H1 (cell line): ENCODE data around the gene ABI3BP. TPM values are rescaled to one million over a fixed set of nuclear protein-coding genes. Genes with fewer than 3 reads are reported as not detected.

Source experiments
- CTCF ChIA-PET: fragments of 300-600 bp; sonication (Branson Sonifier 250); formaldehyde crosslinking; loops from one replicate; lab custom pipeline; 2021; ENCODE audit not compliant: partially characterized antibody; lab: Charles Lee
- POLR2A ChIA-PET: fragments of 300-600 bp; sonication (Branson Sonifier 250); formaldehyde crosslinking; loops from one replicate; lab custom pipeline; 2021; ENCODE audit warnings: inconsistent platforms; ENCODE audit not compliant: partially characterized antibody; lab: Charles Lee
- DNase-seq, 2 experiments: peaks; one replicate each; pipeline versions ENCODE4 v3.0.0 to v3.0.0-alpha.2; 2010 to 2022; ENCODE audit warnings: low spot score in 2 of 2, low read depth in 1 of 2, mixed read lengths in 1 of 2
- FAIRE-seq: peaks from 2 replicates; lab custom pipeline; 2011; peaks lifted over from hg19 to GRCh38; lab: Jason Lieb, UNC
- H2AFZ ChIP-seq: 2 replicates; pipeline ENCODE4 v1.8.1; 2012; ENCODE audit warnings: low read length, inconsistent platforms
- H2AK5ac ChIP-seq: 2 replicates; pipeline ENCODE4 v1.6.1; 2013; ENCODE audit warnings: low read depth, low read length
- H2BK120ac ChIP-seq: replicated peaks from 2 replicates; pipeline ENCODE3; 2013; ENCODE audit warnings: low read depth, low read length, inconsistent platforms
- H2BK12ac ChIP-seq: 2 replicates; pipeline ENCODE4 v1.6.1; 2013; ENCODE audit warnings: low read depth, low read length
- H2BK15ac ChIP-seq: 2 replicates; pipeline ENCODE4 v1.6.1; 2013; ENCODE audit warnings: low read length
- H2BK20ac ChIP-seq: 2 replicates; pipeline ENCODE4 v1.6.1; 2013; ENCODE audit warnings: low read length
- H2BK5ac ChIP-seq: 2 replicates; pipeline ENCODE4 v1.6.1; 2013; ENCODE audit warnings: low read depth, low read length
- H3K14ac ChIP-seq: 2 replicates; pipeline ENCODE4 v1.6.1; 2013; ENCODE audit warnings: inconsistent platforms; ENCODE audit not compliant: insufficient read length
- H3K18ac ChIP-seq: 2 replicates; pipeline ENCODE4 v1.6.1; 2013; ENCODE audit warnings: low read length; ENCODE audit errors: extremely low read depth
- H3K23ac ChIP-seq: 2 replicates; pipeline ENCODE4 v1.6.1; 2013; ENCODE audit warnings: inconsistent platforms; ENCODE audit not compliant: insufficient read length
- H3K23me2 ChIP-seq: 2 replicates; pipeline ENCODE4 v1.6.1; 2013; ENCODE audit warnings: low read depth, low read length
- H3K27ac ChIP-seq: 2 replicates; pipeline ENCODE4 v1.6.1; 2011; ENCODE audit warnings: low read depth, low read length, inconsistent platforms
- H3K27me3 ChIP-seq, 4 experiments: replicated peaks in 1 of 4; 1 replicate in 1 of 4; 2 replicates in 3 of 4; pipeline versions ENCODE4 v1.6.1 to v1.8.1; 2011 to 2013; ENCODE audit warnings: low read length in 3 of 4, mild to moderate bottlenecking in 3 of 4, inconsistent platforms in 2 of 4, mixed read lengths in 2 of 4, moderate library complexity in 1 of 4; ENCODE audit not compliant: control insufficient read depth in 3 of 4, insufficient read depth in 3 of 4; ENCODE audit errors: extremely low read depth in 1 of 4
- H3K36me3 ChIP-seq, 4 experiments: 2 replicates each; pipeline versions ENCODE4 v1.6.1 to v1.8.1; 2011 to 2013; ENCODE audit warnings: mild to moderate bottlenecking in 4 of 4, low read length in 3 of 4, moderate library complexity in 2 of 4, control low read depth in 1 of 4, inconsistent platforms in 1 of 4; ENCODE audit not compliant: insufficient read depth in 4 of 4, control insufficient read depth in 2 of 4
- H3K4ac ChIP-seq: replicated peaks from 2 replicates; pipeline ENCODE3; 2013; ENCODE audit warnings: low read length, low read depth, mixed read lengths, inconsistent platforms; ENCODE audit not compliant: insufficient read length
- H3K4me1 ChIP-seq, 4 experiments: replicated peaks in 1 of 4; 1 replicate in 1 of 4; 2 replicates in 3 of 4; pipeline versions ENCODE4 v1.6.1 to v1.8.1; 2011 to 2013; ENCODE audit warnings: low read length in 3 of 4, inconsistent platforms in 2 of 4, mixed read lengths in 1 of 4; ENCODE audit not compliant: insufficient read depth in 4 of 4, control insufficient read depth in 3 of 4
- H3K4me2 ChIP-seq, 2 experiments: 2 replicates each; pipeline versions ENCODE4 v1.6.1 to v1.8.1; 2011 to 2013; ENCODE audit warnings: low read depth in 2 of 2, low read length in 2 of 2, control low read depth in 1 of 2, inconsistent platforms in 1 of 2, mild to moderate bottlenecking in 1 of 2; ENCODE audit not compliant: insufficient read depth in 1 of 2
- H3K4me3 ChIP-seq, 4 experiments: fragments of 200-600, 300-600 bp in 1 of 4; sonication (generic), shearing (Covaris generic), sonication (Bioruptor Twin) in 1 of 4; 2 replicates each; pipeline versions ENCODE4 v1.5.1 to v1.8.1; 2011 to 2016; ENCODE audit warnings: low read length in 4 of 4, low read depth in 3 of 4, control low read depth in 2 of 4, inconsistent platforms in 2 of 4, mild to moderate bottlenecking in 2 of 4, mixed read lengths in 1 of 4, moderate library complexity in 1 of 4; ENCODE audit not compliant: insufficient read depth in 2 of 4; ENCODE audit errors: extremely low read depth in 1 of 4
- H3K56ac ChIP-seq: replicated peaks from 2 replicates; pipeline ENCODE3; 2013; ENCODE audit warnings: low read depth, mild to moderate bottlenecking, mixed read lengths, low read length, inconsistent platforms; ENCODE audit not compliant: insufficient read length
- H3K79me1 ChIP-seq: 2 replicates; pipeline ENCODE4 v1.6.1; 2013; ENCODE audit warnings: low read depth, low read length, control low read depth
- H3K79me2 ChIP-seq, 2 experiments: 2 replicates each; pipeline versions ENCODE4 v1.6.1 to v1.8.1; 2012 to 2013; ENCODE audit warnings: low read length in 2 of 2, mild to moderate bottlenecking in 2 of 2, inconsistent platforms in 1 of 2; ENCODE audit not compliant: insufficient read depth in 2 of 2, control insufficient read depth in 1 of 2
- H3K9ac ChIP-seq, 4 experiments: replicated peaks in 1 of 4; 1 replicate in 1 of 4; 2 replicates in 3 of 4; pipeline versions ENCODE4 v1.6.1 to v1.8.1; 2011 to 2013; ENCODE audit warnings: low read depth in 3 of 4, low read length in 3 of 4, control low read depth in 2 of 4, mild to moderate bottlenecking in 2 of 4, moderate library complexity in 2 of 4, inconsistent platforms in 1 of 4; ENCODE audit errors: extremely low read depth in 1 of 4
- H3K9me3 ChIP-seq, 2 experiments: 2 replicates each; pipeline versions ENCODE4 v1.6.1 to v1.8.1; 2012 to 2013; ENCODE audit warnings: mild to moderate bottlenecking in 2 of 2, moderate library complexity in 2 of 2, control low read depth in 1 of 2, inconsistent platforms in 1 of 2, low read depth in 1 of 2, low read length in 1 of 2, mixed read lengths in 1 of 2; ENCODE audit not compliant: insufficient read depth in 2 of 2
- H4K20me1 ChIP-seq, 2 experiments: replicated peaks in 1 of 2; 2 replicates each; pipeline versions ENCODE3 to v1.8.1; 2011 to 2013; ENCODE audit warnings: inconsistent platforms in 2 of 2, low read length in 2 of 2, mild to moderate bottlenecking in 1 of 2; ENCODE audit not compliant: insufficient read depth in 2 of 2, control insufficient read depth in 1 of 2
- H4K5ac ChIP-seq: 2 replicates; pipeline ENCODE4 v1.6.1; 2013; ENCODE audit warnings: low read length, low read depth, mixed read lengths, inconsistent platforms; ENCODE audit not compliant: insufficient read length
- H4K8ac ChIP-seq: 2 replicates; pipeline ENCODE4 v1.8.0; 2013; ENCODE audit warnings: mild to moderate bottlenecking, moderate library complexity, low read length, inconsistent platforms; ENCODE audit not compliant: insufficient read depth; ENCODE audit errors: extremely low read depth
- H4K91ac ChIP-seq: replicated peaks from 2 replicates; pipeline ENCODE3; 2013; ENCODE audit warnings: low read length, mixed read lengths, inconsistent platforms; ENCODE audit not compliant: insufficient read length
- CTBP2 ChIP-seq: IDR thresholded peaks from 2 replicates; pipeline ENCODE4 v1.7.0; 2011; ENCODE audit warnings: borderline replicate concordance, mild to moderate bottlenecking, moderate library complexity, mixed read lengths, low read length; ENCODE audit not compliant: insufficient read depth, insufficient read length
- EGR1 ChIP-seq: IDR thresholded peaks from 2 replicates; pipeline ENCODE4 v1.6.1; 2011; ENCODE audit warnings: low read depth, low read length, borderline replicate concordance
- GABPA ChIP-seq: IDR thresholded peaks from 2 replicates; pipeline ENCODE4 v1.6.1; 2011; ENCODE audit warnings: mild to moderate bottlenecking, low read length, moderate library complexity, borderline replicate concordance; ENCODE audit not compliant: insufficient read depth
- JUND ChIP-seq: IDR thresholded peaks from 2 replicates; pipeline ENCODE4 v1.6.1; 2011; ENCODE audit warnings: mild to moderate bottlenecking, improper control_type of control experiment, low read length
- KDM1A ChIP-seq: fragments of 200-600, 300-600 bp; sonication (generic); IDR thresholded peaks from 2 replicates; pipeline ENCODE4 v1.7.1; 2016; ENCODE audit warnings: mild to moderate bottlenecking, low read length, borderline replicate concordance
- PHF8 ChIP-seq: fragments of 200-600 bp; sonication (generic); conservative IDR thresholded peaks from 2 replicates; pipeline ENCODE4 v1.7.1; 2012; ENCODE audit warnings: low read depth, mild to moderate bottlenecking, inconsistent platforms, low read length, moderate library complexity
- POLR2AphosphoS5 ChIP-seq: IDR thresholded peaks from 2 replicates; pipeline ENCODE4 v1.6.1; 2011; ENCODE audit warnings: low read depth, low read length
- RNF2 ChIP-seq: fragments of 200-900, 300-1000 bp; sonication (generic); IDR thresholded peaks from 2 replicates; pipeline ENCODE4 v1.7.1; 2016; ENCODE audit warnings: borderline replicate concordance, low read depth, mild to moderate bottlenecking, antibody characterized with exemption, low read length; ENCODE audit not compliant: poor library complexity, severe bottlenecking; ENCODE audit errors: missing control alignments
- SIX5 ChIP-seq: IDR thresholded peaks from 2 replicates; pipeline ENCODE4 v1.6.1; 2011; ENCODE audit warnings: mild to moderate bottlenecking, low read depth, low read length
- TAF7 ChIP-seq: optimal IDR thresholded peaks from 2 replicates; pipeline ENCODE3; 2011; ENCODE audit warnings: low read depth, mild to moderate bottlenecking, inconsistent platforms, low read length, moderate library complexity, borderline replicate concordance
- WGBS, 2 experiments: shearing (Covaris generic) in 1 of 2; methylation state at CpG; one replicate each; pipeline versions ENCODE4 v1.1.6 to v1.1.7; 2013 to 2015; ENCODE audit warnings: low lambda C conversion rate in 2 of 2, mixed read lengths in 2 of 2, inconsistent platforms in 1 of 2, low coverage in 1 of 2, missing lambda C conversion rate in 1 of 2; ENCODE audit not compliant: insufficient replicate concordance in 2 of 2, insufficient coverage in 1 of 2, insufficient read length in 1 of 2; ENCODE audit errors: extremely low coverage in 1 of 2, missing lambda C conversion rate in 1 of 2; 5-methylcytosine and 5-hydroxymethylcytosine counted together
- polyA plus RNA-seq, 7 experiments: library from polyadenylated mRNA; depleted of rRNA in 3 of 7; stranded (reverse) in 5 of 7; unstranded in 2 of 7; fragments of >200 nt in 5 of 7; fragments of 200-250 nt in 2 of 7; gene quantifications; 1 replicate in 5 of 7; 2 replicates in 1 of 7; 4 replicates in 1 of 7; pipeline versions ENCODE4 v1.2.1 to v1.2.3, GENCODE V29; 2011 to 2013; ENCODE audit warnings: missing spikeins in 2 of 7, mixed read lengths in 2 of 7
- total RNA-seq: library from RNA; stranded (reverse); fragmentation: NEBNext Ultra II Directional; extraction: Animal tissue kit (Norgen Biotek cat#: 25700); gene quantifications from 2 replicates; pipeline ENCODE4 v1.2.1, GENCODE V29; 2021
- TF ChIP-seq, protein P1 (sequence below): IDR thresholded peaks from 2 replicates; pipeline ENCODE4 v1.6.1; 2011; ENCODE audit warnings: low read depth, mild to moderate bottlenecking, low read length; ENCODE audit not compliant: insufficient read depth

Gene ABI3BP
- total and polyA plus RNA-seq, 2 of the 8 experiments (the other 6 are each of a cell fraction or from before 2014, with no cell fraction given): 0.08 to 0.32 TPM

DNA sequence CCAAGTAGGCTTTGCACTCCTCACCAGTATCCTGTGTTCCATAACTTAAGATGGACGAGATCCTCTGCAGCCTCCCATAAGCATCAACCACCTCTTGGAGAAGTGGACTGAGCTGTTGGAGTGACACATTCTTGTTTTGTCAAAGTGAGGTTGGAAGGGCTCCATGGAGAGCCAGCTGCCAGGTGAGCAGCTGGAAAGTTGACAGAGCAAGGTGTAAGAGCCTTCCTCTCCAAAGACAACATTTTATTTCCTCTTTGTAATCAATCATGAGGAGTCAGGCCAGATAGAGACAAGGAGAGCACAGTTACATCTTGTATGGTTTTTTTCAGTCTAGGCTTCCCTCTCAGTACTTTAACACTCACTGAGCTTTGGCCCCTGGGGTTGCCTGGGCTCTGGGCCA is 5.1 kb downstream of the ABI3BP start:
- no peaks in the 10 kb centered on the region for H3K4me1 ChIP-seq
- H3K79me2 ChIP-seq: no peaks in the 10 kb centered on the region
- H3K27ac ChIP-seq: no peak overlapping the region
- H3K4ac ChIP-seq: no peak overlapping the region
- WGBS, 2 experiments: 86% methylated on average over 1 of the region's 1 CpG; no CpG with 5 or more reads in 1 of the 2 experiments
- no peak overlapping the region for H3K4me2 ChIP-seq
- no peak overlapping the region for H3K9ac ChIP-seq
- no peak overlapping the region for H3K14ac ChIP-seq
- no peak overlapping the region for H4K5ac ChIP-seq
- no peaks in the 10 kb centered on the region for H3K79me1 ChIP-seq
- no peak overlapping the region for H2BK120ac ChIP-seq
- H4K8ac ChIP-seq: no peak overlapping the region
- DNase-seq: no peak
- H3K27me3 ChIP-seq: no peaks in the 10 kb centered on the region
- no peak overlapping the region for H3K4me3 ChIP-seq
- H4K20me1 ChIP-seq: no peaks in the 10 kb centered on the region
- H2AFZ ChIP-seq: no peak overlapping the region
- H3K23ac ChIP-seq: no peak overlapping the region
- no peak overlapping the region for H3K56ac ChIP-seq
- no peaks in the 10 kb centered on the region for H3K23me2 ChIP-seq
- H2BK5ac ChIP-seq: no peak overlapping the region
- no peak overlapping the region for H4K91ac ChIP-seq
- ChIA-PET POLR2A (no interaction called here), CTCF (interaction anchor here (0.7 to 1.1 kb wide), 3 partner anchors 9 to 1342 kb away, joined by 3 read pairs; no protein-coding TSS in a partner anchor)
- no peak overlapping the region for H3K18ac ChIP-seq
- no peaks in the 10 kb centered on the region for H3K9me3 ChIP-seq
- no peak for FAIRE-seq
- H2BK12ac ChIP-seq: no peak overlapping the region
- no peaks in the 10 kb centered on the region for H3K36me3 ChIP-seq
- no peak overlapping the region for H2AK5ac ChIP-seq
- H2BK20ac ChIP-seq: no peak overlapping the region
- H2BK15ac ChIP-seq: no peak overlapping the region
- TF ChIP-seq RNF2 (no peak), TAF7 (no peak), PHF8 (no peak), POLR2AphosphoS5 (no peak), KDM1A (no peak), CTBP2 (no peak), GABPA (no peak), EGR1 (no peak), SIX5 (no peak), JUND (no peak)
- TF ChIP-seq, protein P1, sequence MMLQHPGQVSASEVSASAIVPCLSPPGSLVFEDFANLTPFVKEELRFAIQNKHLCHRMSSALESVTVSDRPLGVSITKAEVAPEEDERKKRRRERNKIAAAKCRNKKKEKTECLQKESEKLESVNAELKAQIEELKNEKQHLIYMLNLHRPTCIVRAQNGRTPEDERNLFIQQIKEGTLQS: no peak
